Measurements from ENCODE around the gene SPINT1.
"Not testable (repeated sequence)": the region's sequence is repeated elsewhere in the genome, so short reads cannot be mapped to it uniquely, and the experiment has no call there.

The SPINT1 gene

DNA sequence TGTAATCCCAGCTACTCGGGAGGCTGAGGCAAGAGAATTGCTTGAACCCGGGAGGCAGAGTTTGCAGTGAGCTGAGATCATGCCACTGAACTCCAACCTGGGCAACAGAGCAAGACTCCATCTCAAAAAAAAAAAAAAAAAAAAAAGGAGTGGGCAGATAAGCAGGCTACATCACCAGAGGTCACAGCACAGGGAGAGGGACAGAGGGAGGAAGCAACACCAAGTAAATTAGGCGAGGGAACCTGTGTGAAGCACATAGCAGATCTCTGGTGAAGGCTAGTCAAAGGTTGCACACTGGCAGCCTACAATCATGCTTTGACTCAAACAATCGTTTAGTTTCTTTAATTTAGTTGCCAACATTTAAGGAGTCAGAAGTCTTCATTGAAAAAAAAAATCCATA is 17.3 kb downstream of the SPINT1 start:
- DNase-seq, result not testable (repeated sequence)

DNA sequence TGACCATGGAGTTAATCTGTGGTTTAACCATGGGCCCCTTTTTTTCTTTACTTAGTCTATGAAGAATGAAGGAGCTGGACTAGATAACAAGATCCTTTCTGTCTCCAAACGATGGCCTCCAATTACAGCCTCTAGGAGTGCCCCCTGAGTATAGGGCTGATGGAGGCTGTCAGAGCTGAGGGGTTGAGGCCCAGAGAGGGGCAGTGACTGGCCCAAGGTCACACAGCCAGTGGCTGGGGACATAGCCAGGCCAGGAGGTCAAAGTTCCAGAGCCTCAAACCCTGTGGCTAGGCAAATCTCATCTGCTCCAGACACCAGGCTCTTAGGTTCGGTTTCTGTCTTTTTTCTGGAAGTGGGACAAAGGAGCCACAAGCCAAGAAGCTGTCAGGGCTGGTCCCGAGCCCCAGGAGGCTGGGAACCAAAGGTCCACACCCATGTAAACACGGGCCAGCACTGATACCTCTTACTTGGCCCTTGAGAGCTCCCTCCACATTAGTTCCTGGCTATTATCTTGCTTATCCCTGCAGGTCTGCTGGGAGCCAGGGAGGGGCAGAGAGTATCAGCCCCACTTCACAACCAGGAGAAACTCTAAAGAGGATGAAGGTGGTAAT is 19.9 kb downstream of the SPINT1 start:
- DNase-seq, result no peak

DNA sequence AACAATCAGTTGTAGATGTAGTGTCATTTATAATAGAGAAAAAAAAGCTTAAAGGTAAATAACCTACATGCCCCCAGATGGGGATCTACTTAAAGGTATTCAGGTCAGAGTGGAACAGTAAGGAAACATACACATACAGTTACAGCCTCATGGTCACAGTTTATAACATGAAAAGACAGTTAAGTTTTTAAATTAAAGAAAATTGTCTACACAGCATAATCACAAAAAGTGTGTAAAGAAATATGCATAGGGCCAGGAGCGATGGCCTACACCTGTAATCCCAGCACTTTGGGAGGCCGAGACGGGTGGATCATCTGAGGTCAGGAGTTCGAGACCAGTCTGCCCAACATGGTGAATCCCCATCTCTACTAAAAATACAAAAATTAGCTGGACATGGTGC is 23.4 kb downstream of the SPINT1 start:
- DNase-seq, result no peak

DNA sequence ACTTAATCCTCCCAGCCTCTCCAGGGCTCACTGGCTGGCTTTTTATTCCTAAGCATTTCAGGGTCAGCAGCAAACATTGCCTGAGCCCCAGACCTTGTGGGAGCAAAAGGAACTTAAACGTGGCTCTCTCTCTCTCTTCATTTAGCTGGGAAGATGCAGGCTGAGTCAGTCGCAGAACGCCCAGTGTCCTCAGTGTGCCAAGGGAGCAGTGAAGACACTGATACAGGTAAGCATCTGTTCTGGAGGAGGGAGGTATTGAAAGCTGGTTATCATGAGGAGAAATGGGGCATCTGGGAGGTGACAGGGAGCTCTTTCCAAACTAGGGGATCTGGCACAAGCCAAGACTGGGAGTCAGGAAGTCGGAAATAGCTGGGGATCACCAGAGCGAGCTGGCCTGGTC is 25.8 kb downstream of the SPINT1 start:
- DNase-seq, result no peak

DNA sequence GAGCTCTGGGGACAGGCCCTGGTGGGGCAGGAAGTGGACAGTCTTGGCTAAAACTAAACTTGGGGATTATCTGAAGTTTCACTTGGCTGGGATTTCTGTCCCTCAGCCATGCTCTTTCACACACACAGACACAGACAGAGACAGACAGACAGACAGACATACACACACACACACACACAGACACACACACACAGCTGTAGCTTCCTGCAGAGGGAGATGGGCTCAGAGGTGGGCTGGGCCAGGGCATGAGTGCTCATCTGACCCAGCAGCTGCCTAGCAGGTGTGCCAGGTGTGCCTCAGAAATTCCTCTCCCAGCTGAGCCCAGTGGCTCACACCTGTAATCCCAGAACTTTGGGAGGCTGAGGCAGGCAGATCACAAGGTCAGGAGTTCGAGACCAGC is 26.9 kb downstream of the SPINT1 start:
- DNase-seq, result no peak

DNA sequence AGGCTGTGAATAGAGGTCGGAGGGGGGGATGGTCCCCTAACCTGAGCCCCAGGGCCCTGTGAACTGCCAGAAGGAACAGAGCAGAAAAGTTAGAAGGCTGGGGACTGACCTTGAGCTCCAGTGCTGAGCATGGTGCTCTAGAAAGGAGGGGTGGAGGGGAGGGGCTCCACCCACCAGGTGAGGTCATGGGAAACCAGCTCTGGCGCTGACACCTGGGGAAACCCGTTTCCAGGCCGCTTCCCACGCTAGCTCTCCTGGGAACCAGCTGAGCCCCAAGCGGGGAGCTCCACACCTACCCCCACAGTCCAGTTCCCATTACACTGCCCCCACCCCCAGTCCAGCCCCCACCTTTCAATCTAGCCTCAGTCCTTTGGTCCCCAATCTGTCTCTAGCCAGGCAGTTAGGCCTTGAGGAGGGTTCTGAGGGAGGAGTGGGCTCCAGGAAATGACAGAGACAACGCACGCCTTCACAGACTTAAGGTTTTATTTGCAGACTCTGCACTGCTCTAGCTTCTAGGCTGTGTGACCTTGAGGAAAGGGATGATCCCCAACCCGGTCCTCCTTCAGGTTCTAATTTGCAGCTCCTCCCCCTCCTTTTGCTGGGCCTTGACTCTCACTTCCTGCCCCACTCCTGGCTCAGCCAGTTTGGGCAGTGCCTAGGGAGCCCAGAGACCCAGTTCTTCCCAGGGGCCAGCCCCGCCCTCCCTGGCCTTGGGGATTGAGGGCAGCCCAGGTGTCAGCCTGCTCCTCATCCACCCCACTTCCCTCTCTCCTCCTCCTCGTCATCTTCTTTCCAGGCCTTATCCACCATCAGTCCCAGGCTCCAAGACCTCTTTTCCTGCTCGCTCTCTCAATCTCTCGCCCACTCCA is 28.1 kb downstream of the SPINT1 start:
- DNase-seq, result peak; percentile 41

DNA sequence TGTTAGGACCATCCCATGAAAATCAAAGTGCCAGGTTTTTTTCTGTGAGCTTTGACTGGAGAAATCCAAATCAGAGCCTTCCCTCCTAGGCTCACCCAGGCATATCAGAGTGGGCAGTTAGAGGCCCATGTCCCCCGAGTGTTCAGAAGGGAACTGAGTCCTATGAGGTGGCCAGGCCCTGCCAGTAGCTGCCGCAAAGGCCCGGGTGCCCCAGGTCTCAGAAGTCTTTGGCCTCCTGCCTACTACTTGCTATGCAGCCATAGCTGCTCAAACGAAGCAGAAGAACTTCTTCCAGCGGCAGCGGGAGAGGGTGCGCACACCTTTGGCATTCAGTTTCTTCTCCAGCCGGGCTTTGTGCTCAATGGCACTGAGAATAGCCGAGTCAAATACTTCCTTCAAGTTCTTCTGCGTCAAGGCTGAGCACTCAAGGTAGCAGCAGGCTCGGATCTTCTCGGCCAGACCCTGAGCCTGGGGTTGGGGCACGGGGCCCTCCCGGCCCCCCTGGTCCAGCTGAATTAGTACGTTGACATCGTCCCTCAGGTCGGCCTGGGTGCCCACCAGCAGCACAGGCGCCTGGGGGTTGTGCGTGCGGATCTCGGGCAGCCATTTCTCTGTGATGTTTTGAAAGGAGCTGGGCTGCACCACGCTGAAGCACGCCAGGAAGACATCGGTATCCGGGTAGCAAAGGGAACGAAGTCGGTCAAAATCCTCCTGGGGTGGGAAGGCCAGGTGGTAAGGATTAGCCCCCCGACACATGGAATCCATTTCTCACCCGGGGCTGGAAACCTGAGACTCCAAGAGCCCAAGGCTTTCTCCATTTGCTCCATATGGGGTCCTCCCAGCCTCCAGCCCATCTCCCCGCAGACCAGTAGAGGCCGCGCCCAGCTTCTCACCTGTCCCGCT is 29.2 kb downstream of the SPINT1 start:
- no peak for DNase-seq

DNA sequence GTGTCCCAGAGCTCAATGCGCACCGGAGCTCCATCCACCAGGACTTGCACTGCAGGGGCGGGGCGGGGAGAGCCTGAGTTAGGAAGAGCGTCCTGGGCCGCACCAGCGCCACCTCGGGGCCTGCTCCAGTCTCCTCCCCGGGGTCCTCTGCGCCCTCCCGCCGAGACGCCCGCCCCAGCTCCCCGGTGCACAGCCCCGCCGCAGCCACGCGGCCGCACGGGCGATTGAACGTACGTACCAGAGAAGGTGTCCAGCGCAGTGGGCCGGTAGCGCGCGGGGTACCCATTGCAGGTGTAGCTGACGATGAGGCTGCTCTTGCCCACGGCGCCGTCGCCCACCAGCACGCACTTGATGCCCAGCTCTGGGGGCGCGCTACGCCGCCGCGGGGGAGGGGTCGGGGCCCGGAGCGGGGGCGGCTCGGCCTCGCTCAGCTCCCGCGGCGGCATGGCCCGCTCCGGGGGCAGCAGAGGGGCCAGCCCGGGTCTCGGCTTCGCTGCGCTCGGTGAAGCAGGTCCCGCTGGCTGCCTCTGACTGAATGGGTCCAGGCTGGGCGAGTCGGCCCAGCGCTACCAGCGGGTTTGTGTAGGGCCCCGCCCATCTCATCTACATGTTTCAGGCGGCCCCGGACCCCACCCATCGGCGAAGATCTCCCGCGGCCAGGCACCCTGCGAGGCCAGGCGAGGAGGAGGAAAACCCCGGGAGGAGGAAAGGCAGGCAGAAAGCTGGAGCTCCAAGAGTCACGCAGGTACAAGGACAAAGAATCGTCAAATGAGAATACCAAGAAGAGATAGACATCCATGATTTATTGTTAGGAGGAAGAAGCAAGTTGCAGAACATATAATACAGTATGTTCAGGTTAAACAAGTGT is 30.1 kb downstream of the SPINT1 start, which contains the start of gene RHOV:
TSS of gene RHOV (minus strand) at position 541 of the 868 bp plus-strand sequence. CDS start at position 446, 95 bp downstream.
- DNase-seq, result peak; percentile 66

DNA sequence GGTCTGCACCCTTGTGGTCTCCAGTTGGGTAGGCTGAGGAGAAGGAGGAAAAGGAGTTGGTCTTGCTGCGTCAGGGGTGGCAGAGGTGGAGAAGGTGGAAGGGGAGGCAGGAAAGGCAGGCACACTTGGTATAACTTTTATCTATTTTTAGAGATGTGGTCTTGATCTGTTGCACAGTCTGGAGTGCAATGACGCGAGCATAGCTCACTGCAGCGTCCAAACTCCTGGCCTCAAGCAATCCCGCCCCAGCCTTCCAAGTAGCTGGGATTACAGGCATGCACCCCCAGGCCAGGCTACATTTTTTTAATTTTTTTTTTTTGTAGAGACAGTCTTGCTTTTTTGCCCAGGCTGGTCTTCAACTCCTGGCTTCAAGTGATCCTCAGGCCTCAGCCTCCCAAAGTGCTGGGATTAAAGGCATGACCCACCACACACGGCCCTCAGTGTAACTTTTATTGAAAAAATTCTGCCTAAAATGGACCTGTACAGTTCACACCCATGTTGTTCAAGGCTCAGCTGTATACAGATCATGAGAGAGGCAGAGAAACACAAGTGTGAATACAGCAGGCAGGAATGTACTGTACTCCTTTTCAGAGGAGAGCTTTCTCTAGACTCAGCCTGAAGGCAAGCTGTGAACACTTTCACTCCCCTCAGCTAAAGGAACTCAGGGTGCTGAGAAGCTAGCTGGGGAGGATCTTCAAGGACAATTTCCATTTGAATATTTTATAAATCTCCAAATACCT is 32.3 kb downstream of the SPINT1 start:
- DNase-seq, result no peak

DNA sequence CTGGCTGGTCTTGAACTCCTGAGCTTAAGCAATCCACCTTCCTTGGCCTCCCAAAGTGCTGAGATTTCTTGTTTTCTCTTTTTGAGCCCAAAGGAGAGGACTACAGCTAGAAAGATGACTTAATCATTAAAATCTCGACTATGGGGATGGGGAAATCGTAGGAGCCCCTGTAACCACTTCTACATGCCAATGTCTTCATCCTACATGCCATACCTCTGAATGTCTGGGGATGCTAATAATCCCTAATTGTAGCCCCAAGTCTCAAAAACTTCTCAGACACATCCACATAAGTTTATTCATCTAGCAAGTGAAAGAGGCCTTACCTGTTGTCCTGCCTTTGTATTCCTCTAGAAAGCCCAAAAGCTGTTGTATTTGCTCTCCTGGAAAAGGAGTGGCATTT is 33.8 kb downstream of the SPINT1 start:
- DNase-seq, result no peak

DNA sequence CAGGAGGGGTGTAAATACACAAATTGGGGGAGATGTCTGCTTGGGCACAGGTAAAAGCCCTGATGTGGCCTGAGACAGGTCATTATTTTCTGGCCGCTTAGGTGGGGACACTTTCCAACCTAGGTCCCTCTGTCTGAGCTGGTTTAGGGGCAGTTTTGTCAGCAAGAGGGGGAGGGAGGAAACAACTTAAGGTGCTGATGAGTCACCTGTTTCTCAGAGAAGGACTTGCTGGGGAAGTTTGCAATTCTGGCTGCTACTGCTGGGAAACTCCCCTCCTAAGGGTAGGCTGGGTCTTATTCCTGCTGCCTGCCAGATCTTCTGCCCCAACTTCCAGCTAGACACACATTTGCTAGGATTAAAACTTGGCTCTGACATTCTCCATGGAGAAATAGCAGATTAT is 34.9 kb downstream of the SPINT1 start:
- DNase-seq, result no peak

DNA sequence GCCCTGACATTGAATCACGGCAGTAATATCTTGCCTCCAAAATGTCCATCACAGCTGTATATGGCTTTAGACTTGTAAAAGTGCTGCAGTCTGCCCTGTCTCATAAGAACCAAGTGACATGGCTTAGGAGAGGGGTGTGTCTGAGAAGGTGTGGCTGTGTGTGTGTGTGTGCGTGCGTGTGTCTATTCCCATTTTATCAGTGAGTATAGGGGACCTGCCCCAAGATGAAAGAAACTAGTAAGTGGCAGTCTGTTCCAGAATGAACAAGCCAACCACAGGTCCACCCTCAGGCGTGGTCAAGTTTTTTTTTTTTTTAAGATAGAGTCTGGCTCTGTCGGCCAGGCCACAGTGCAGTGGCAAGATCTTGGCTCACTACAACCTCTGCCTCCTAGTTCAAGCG is 35.8 kb downstream of the SPINT1 start:
- no peak for DNase-seq

DNA sequence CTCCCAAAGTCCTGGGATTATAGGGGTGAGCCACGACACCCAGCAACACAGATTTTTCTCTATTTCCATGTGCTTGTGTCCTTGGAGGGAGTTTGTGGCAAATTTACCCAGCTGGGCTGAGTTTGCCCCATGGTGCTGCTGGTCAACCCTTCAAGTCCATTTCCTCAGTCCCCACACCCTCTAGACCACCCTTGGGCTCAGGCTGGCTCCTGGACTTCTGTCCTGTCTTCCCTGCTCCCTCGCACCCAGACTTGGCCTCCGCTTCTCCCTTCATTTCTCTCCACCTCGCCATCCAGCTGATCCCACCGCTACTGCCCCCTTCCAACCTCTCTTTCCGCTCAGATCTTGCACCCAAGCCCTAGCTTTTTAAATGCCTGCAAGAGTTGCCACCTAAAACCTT is 37.5 kb downstream of the SPINT1 start:
- DNase-seq, result no peak

DNA sequence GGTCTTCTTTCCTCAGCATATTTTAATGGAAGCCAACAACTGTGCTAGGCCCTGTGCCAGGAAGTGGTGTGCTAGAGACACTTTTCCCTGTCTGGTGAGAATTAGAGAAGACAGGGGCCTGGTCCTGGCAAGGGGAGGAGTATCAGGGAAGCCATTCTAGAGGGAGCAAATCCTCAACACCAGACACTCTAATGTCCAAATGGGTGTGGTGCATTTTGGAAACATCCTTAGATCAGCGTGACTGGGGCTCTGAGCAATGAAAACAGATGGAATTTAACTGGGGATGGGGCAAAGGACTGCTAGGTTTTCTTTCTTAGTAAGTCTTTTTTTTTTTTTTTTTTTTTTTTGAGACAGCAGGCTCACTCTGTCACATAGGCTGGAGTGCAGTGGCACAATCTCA is 42.7 kb downstream of the SPINT1 start:
- no peak for DNase-seq

DNA sequence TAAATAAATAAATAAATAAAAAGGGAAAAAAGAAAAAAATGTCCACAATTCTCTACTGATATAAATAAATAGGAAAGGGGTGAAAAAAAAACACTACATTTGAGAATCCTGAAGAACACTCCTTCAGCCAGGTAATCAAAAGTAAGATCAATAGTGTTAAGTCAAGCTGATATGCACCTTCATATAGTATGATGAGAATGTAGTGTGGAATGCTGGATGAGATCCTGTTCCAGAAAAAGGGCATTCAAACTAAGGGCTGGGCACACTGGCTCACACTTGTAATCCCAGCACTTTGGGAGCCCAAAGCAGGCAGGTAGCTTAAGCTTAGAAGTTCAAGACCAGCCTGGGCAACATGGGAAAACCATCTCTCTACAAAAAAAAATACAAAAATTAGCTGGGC is 45.3 kb downstream of the SPINT1 start:
- no peak for DNase-seq

DNA sequence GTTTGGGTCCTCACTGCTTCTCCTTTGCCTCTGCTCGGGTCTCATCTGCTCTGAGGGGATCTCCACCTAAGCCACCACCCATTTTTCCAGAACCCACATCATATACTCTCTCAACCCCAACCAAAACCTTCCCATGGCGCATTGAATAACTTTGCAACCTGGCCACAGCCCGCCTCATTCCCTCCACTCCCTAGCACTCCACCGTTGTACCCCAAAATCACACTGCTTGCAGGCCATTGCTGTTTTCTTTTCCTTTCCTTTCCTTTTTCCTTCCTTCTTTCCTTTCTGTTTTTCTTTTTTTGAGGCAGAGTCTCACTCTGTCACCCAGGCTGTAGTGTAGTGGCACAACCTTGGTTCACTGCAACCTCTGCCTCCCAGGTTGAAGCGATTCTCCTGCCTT is 47.3 kb downstream of the SPINT1 start:
- no peak for DNase-seq

DNA sequence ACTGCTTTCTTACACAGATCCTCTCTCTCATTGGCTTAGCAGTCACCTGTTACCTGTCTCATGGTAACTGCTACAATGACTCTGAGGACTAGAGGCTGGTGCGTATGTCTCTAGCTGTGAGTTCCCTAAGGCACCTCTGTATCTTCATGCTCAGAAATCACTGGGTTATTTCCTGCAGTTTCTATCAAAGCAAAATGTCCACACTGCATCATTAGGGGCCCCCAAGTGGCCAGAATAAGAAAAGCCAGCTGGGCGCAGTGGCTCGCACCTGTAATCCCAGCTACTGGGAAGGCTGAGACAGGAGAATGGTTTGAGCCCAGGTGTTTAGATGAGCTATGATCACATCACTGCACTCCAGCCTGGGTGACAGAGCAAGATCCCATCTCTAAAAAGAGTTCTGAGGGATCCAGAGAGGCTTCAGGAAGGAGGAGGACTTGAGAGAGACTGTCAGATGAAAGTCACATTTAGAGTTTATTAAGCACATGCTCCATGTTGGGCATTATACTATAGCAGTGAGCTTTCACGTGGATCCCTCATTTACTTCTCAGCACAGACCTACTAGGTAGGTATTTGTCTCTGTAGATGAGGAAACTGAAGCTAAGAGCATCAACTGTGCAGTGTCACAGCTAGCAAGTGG is 48.1 kb downstream of the SPINT1 start:
- peak; percentile 56 for DNase-seq

DNA sequence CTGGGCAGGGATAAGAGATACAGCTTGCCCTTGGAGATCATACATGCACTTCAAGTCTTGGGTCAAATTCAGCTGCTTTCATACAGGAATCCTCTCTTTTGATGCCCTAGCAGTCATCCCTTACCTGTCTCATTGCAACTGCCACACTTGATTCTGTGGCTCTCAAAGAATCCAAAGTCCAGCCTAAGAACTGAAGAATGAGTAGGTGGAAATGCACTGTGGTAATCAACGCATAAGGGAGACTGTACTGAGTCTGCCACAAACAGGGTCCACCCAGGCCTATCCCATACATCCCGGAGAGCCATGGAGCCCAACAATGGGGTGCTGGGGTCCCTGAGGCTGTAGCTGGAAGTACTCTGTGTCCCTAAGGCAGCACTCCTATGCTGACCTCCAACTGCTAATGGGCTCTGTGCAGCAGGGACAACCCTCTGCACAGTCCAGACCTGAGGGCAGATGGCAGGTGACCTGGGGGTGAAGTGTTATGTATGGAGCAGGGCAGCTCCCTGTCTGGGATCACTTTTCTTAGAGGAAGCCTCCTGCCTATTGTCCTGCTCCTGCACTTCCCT is 48.7 kb downstream of the SPINT1 start:
- DNase-seq, result no peak

DNA sequence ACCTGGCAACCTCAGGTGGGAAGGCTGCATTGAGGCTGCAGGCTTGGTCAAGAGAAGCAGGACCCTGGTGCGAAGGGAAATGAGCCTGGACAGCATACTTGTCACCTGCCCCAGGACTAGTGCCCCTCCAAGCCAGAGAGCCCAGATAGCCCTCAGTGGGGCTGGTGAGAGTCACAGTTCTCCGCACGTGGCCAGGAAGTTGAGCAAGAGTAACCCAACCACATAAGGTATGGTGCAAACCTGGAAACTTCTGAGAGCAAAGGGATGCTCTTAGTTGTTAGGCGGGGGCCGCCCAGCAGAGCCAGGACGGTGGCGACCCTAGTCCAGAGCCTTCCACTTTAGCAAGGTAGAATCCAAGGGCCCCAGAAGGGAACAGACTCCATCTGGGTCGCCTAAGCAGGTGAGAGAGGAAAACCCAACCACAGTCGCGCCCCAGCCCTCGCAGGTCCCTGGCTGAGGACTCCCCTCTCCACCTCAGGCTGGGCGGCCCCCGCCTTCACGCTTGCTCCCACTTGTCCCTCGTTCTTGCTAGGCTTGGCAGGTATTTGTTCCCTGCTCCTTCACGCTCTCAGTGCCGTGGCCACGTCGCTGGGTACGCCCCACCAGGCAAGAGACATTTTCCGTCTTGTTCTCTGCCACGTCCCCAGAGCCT is 49.3 kb downstream of the SPINT1 start:
- no peak for DNase-seq
